Retinal pigment epithelial cell (primary cell): ENCODE measurements around the gene URB2.
"Not testable (repeated sequence)": the region's sequence is repeated elsewhere in the genome, so short reads cannot be mapped to it uniquely, and the experiment has no call there.

Source experiments
- DNase-seq: peaks from one replicate; pipeline ENCODE4 v3.0.0-alpha.2; 2010; ENCODE audit warnings: low read depth
- H3K4me3 ChIP-seq: 2 replicates; pipeline ENCODE4 v1.5.1; 2011; ENCODE audit warnings: mild to moderate bottlenecking, low read length, control low read depth, moderate library complexity
- TF ChIP-seq, protein P1 (sequence below): conservative IDR thresholded peaks from 2 replicates; pipeline ENCODE4 v1.5.1; 2011; ENCODE audit warnings: low read depth, low read length, control low read depth, inconsistent platforms

Gene URB2

DNA sequence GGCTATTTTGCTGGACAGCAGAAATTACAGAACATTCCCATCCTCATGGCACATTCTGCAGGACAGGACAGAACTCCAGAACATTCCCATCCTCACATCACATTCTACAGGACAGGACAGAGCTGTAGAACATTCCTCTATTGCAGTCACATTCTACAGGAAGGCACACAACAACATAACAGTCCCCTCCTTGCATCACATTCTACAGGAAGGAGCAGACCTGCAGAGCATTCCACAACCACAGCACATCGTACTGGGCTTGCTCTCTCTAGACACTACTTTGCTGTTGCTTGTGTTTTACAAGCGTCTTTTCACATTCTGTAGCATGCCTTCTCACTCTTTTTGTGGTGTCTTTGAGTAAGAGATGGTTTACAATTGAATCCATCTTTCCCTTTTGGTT is 40.7 kb upstream of the URB2 start:
- DNase-seq: no peak
- TF ChIP-seq, protein P1, sequence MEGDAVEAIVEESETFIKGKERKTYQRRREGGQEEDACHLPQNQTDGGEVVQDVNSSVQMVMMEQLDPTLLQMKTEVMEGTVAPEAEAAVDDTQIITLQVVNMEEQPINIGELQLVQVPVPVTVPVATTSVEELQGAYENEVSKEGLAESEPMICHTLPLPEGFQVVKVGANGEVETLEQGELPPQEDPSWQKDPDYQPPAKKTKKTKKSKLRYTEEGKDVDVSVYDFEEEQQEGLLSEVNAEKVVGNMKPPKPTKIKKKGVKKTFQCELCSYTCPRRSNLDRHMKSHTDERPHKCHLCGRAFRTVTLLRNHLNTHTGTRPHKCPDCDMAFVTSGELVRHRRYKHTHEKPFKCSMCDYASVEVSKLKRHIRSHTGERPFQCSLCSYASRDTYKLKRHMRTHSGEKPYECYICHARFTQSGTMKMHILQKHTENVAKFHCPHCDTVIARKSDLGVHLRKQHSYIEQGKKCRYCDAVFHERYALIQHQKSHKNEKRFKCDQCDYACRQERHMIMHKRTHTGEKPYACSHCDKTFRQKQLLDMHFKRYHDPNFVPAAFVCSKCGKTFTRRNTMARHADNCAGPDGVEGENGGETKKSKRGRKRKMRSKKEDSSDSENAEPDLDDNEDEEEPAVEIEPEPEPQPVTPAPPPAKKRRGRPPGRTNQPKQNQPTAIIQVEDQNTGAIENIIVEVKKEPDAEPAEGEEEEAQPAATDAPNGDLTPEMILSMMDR: no peak
- H3K4me3 ChIP-seq: no peak overlapping the region

DNA sequence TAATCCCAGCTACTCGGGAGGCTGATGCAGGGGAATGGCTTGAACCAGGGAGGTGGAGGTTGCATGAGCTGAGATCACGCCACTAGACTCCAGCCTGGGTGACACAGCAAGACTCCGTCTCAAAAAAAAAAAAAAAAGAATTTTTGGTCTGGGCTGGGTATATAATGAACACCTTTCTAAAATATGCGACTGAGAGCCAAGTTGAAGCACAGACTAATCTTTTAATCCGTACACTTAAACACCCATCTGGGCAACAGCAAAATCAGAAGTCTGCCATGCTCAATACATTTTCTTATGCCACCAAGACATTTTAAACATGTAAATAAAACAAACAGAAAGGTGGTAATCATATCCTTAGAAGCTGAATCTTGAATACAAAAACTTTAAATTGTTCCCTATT is 35.9 kb upstream of the URB2 start:
- H3K4me3 ChIP-seq: no peak overlapping the region
- peak; percentile 11 for DNase-seq
- TF ChIP-seq, protein P1: no peak

DNA sequence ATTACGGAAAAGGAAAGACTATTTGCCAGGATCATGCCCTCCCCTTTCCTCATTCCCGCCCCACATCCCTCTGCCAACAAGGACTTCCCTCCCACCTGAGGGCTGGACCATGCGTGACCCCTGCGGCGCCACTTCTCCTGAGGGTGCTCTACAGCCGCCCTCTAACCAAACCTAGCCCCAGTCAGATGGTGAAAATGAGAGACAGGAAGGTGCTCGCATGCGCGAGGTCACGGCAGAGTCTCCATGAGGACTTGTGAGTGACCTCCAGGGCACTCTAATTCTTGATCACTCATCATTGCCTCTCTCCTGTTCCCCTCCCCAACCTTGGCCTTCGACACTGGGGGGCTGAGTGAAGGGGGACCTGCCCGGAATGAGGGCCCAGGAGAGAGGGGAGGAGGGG is 32.2 kb upstream of the URB2 start:
- H3K4me3 ChIP-seq: no peak overlapping the region
- TF ChIP-seq, protein P1: no peak
- no peak for DNase-seq

DNA sequence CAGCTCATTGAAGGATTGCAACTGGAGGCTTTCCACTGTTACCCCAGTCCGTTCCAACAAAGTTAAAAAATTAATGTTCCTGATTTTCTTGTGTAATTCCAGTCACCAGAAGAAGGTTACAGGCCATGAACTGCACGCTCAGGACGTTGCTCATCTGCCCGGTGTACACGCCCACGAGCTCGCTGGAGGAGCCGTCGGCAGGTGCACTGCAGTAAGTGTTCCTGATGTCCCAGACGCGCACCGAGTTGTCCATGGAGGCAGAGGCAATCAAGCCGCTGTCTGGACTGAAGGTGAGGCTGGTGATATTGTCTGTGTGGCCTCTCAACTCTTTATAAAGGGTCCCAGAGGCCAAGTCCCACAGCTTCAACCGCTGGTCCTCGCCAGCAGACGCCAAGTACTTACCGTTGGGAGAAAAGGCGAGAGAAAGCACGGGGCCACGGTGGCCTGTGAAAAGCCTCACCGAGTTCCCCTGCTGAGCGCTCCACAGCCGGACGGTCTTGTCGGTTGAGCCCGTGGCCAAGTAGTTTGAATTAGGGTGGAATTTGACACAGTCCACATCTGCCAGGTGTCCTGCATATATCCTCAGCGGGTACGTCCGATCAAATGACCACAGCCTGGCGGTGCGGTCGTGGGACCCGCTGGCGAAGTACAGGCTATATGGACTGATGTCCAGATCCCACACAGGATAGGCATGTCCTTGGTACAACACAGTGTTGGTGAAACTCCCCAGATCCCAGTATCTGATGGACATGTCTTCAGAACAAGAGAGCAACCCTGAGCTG is 31.6 kb upstream of the URB2 start:
- no peak overlapping the region for H3K4me3 ChIP-seq
- TF ChIP-seq, protein P1: no peak
- DNase-seq: no peak

DNA sequence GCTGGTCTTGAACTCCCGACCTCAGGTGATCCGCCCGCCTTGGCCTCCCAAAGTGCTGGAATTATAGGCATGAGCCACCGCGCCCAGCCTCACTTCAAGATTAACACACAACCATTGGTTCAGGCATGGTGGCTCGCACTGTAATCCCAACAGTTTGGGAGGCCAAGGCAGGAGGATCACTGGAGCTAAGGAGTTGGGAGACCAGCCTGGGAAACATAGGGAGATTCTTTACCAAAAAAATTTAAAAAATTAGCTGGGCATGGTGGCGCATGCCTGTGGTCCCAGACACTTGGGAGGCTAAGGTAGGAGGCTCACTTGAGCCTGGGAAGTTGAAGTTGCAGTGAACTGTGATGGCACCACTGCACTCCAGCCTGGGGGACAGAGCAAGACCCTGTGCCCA is 30.2 kb upstream of the URB2 start:
- not testable (repeated sequence) for H3K4me3 ChIP-seq, DNase-seq

DNA sequence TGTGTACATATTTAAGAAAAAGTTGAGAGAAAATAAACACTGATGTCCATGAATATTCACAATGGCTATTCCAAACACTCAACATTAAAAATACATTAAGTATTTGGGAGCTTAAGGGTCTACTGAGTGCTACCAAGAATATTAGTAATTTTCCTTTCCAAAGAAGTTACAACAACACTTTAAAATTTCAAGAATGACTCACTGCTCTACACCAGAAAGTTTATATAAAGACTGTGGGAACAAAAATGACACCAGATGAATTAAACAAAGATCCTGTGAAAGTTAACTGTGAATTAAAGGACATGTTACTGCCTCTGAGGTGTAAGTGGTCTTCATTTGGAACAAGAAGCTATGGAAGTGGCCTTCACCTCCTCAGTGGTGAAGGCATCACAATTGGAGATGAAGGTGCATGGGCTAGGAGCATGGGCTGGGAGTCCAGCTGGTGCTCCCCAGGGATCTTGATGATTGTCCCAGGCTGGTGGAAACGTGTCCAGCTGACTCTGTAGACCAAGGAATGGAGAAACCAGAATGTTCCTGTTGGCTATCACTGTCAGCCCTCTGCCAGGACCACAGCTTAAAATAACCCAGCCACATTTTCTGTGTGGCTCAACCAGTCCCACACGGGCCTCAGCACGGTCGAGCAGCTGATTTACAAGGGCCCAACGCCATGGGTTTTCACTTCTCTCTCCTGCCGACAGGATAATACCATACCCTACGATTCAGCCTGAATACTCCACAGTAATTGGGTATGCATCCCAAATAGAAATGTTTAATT is 28.9 kb upstream of the URB2 start:
- TF ChIP-seq, protein P1: no peak
- DNase-seq: no peak
- no peak overlapping the region for H3K4me3 ChIP-seq

DNA sequence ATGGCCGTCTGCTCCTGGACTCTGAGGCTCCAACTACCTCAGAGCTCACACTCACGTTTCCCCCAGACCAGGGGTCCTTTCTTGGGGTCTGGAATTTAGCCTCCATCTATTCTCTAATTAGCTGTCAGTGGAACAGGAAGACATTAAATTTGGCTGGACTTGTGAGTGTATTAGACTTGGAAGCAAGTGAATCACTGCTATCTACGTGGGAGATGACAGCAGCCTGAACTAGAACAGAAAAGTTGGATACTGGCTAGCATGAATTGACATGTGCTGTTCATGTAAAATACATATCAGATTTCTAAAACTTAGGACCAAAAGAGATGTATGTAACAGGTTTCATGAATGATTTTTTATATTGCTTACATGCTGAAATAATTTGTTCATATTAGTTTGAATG is 28.2 kb upstream of the URB2 start:
- H3K4me3 ChIP-seq: no peak overlapping the region
- TF ChIP-seq, protein P1: no peak
- no peak for DNase-seq
